K562 (cell line): ENCODE data around the gene PIK3C2B. TPM values are rescaled to one million over a fixed set of nuclear protein-coding genes. Genes with fewer than 3 reads are reported as not detected.

ENCODE experiments used
- ARID1B ChIP-seq: fragments of 450-650 bp; IDR thresholded peaks from 2 replicates; pipeline ENCODE4 v1.6.1; 2016; ENCODE audit warnings: antibody characterized with exemption, mild to moderate bottlenecking, inconsistent platforms
- CBFA2T3 ChIP-seq: fragments of 450-650 bp; IDR thresholded peaks from 2 replicates; pipeline ENCODE4 v1.6.1; 2017
- CBX5 ChIP-seq: IDR thresholded peaks from 2 replicates; pipeline ENCODE4 v1.6.1; 2014; ENCODE audit warnings: low read depth, borderline replicate concordance
- EGR1 ChIP-seq: fragments of 450-650 bp; conservative IDR thresholded peaks from 2 replicates; pipeline ENCODE4 v1.6.1; 2017; ENCODE audit warnings: mild to moderate bottlenecking
- ELF2 ChIP-seq: fragments of 250-450 bp; sonication (Bioruptor Pico); IDR thresholded peaks from 2 replicates; pipeline ENCODE4 v1.5.0; 2021; ENCODE audit warnings: mild to moderate bottlenecking
- ETV5 ChIP-seq: sonication (generic); formaldehyde crosslinking; IDR thresholded peaks from 2 replicates; pipeline ENCODE4 v1.4.0; 2020; ENCODE audit warnings: low read depth, mild to moderate bottlenecking, missing genetic modification reagents
- GATA2 ChIP-seq: sonication (generic); formaldehyde crosslinking; IDR thresholded peaks from 2 replicates; pipeline ENCODE4 v1.4.0; 2020; ENCODE audit warnings: mild to moderate bottlenecking, missing genetic modification reagents
- HDAC6 ChIP-seq: IDR thresholded peaks from 2 replicates; pipeline ENCODE4 v1.6.1; 2012; ENCODE audit warnings: low read depth, mild to moderate bottlenecking, control low read depth, inconsistent platforms, low read length, moderate library complexity
- HMGXB4 ChIP-seq: sonication (generic); formaldehyde crosslinking; IDR thresholded peaks from 2 replicates; pipeline ENCODE4 v1.8.1; 2023; ENCODE audit warnings: mild to moderate bottlenecking, missing genetic modification reagents
- KAT7 ChIP-seq: sonication (generic); formaldehyde crosslinking; IDR thresholded peaks from 2 replicates; pipeline ENCODE4 v1.8.0; 2022; ENCODE audit warnings: missing genetic modification reagents, mild to moderate bottlenecking, borderline replicate concordance
- KLF16 ChIP-seq: IDR thresholded peaks from 2 replicates; pipeline ENCODE4 v1.6.1; 2016; ENCODE audit warnings: antibody characterized with exemption
- L3MBTL2 ChIP-seq: fragments of 450-650 bp; IDR thresholded peaks from 2 replicates; pipeline ENCODE4 v1.6.1; 2016; ENCODE audit warnings: mild to moderate bottlenecking, moderate library complexity
- MAZ ChIP-seq, 2 experiments: fragments of 450-650 bp in 1 of 2; sonication (generic) in 1 of 2; formaldehyde crosslinking; IDR thresholded peaks in 1 of 2; conservative IDR thresholded peaks in 1 of 2; 2 replicates each; pipeline versions ENCODE4 v1.4.0 to v1.5.0; 2020; ENCODE audit warnings: mild to moderate bottlenecking in 1 of 2, missing genetic modification reagents in 1 of 2
- MYC ChIP-seq, 2 experiments: fragments of 250-450 bp in 1 of 2; sonication (Bioruptor Pico) in 1 of 2; IDR thresholded peaks; 2 replicates each; pipeline versions ENCODE4 v1.5.1 to v1.6.1; 2012 to 2021; ENCODE audit warnings: low read depth in 2 of 2, borderline replicate concordance in 1 of 2, improper control_type of control experiment in 1 of 2, low read length in 1 of 2, mild to moderate bottlenecking in 1 of 2, moderate library complexity in 1 of 2
- NFIC ChIP-seq: fragments of 450-650 bp; IDR thresholded peaks from 2 replicates; pipeline ENCODE4 v1.6.1; 2017; ENCODE audit warnings: mild to moderate bottlenecking, inconsistent platforms
- RBBP5 ChIP-seq: fragments of 200-600 bp; sonication (generic); IDR thresholded peaks from 2 replicates; pipeline ENCODE4 v1.6.1; 2012; ENCODE audit warnings: borderline replicate concordance, mild to moderate bottlenecking, low read length, control low read depth, inconsistent platforms; ENCODE audit not compliant: insufficient read depth, poor library complexity, severe bottlenecking
- TAF15 ChIP-seq: fragments of 200-400 bp; formaldehyde crosslinking; IDR thresholded peaks from 2 replicates; pipeline ENCODE4 v1.6.1; 2017; ENCODE audit warnings: mild to moderate bottlenecking, low read depth, low read length, moderate library complexity
- TAL1 ChIP-seq: fragments of 450-650 bp; IDR thresholded peaks from 2 replicates; pipeline ENCODE4 v1.6.1; 2016; ENCODE audit warnings: mild to moderate bottlenecking
- ZFX ChIP-seq: sonication (generic); formaldehyde crosslinking; IDR thresholded peaks from 2 replicates; pipeline ENCODE4 v1.8.0; 2022; ENCODE audit warnings: mild to moderate bottlenecking, missing genetic modification reagents, moderate library complexity
- ZMIZ1 ChIP-seq, 2 experiments: fragments of 150-350 bp in 1 of 2; IDR thresholded peaks; 2 replicates each; pipeline ENCODE4 v1.6.1; 2012 to 2016; ENCODE audit warnings: low read depth in 2 of 2, low read length in 2 of 2, mild to moderate bottlenecking in 1 of 2, moderate library complexity in 1 of 2
- ZNF175 ChIP-seq: fragments of 200-800 bp; sonication (Bioruptor generic); IDR thresholded peaks from 2 replicates; pipeline ENCODE4 v1.6.1; 2016; ENCODE audit warnings: low read depth, mild to moderate bottlenecking, missing genetic modification characterization, missing compliant biosample characterization
- ZNF778 ChIP-seq: fragments of 450-650 bp; formaldehyde crosslinking; IDR thresholded peaks from 2 replicates; pipeline ENCODE4 v1.4.0; 2020; ENCODE audit warnings: mild to moderate bottlenecking, moderate library complexity
- polyA plus RNA-seq, 8 experiments: library from polyadenylated mRNA; depleted of rRNA in 4 of 8; stranded (reverse) in 5 of 8; unstranded in 3 of 8; fragments of >200 nt; fragmentation: Nextera tagmentation in 2 of 8; fragmentation: Illumina TruSeq in 1 of 8; extraction: Ambion mirVana in 2 of 8; extraction: Trizol in 1 of 8; gene quantifications; 2 replicates each; pipeline versions ENCODE4 v1.2.1 to v1.2.3, GENCODE V29; 2011 to 2014; ENCODE audit warnings: inconsistent platforms in 1 of 8, missing spikeins in 1 of 8
- total RNA-seq, 7 experiments: library from RNA; depleted of rRNA in 6 of 7; stranded (reverse); fragments of >200 nt in 6 of 7; fragmentation: Illumina TruSeq in 2 of 7; extraction: Trizol in 2 of 7; gene quantifications; 2 replicates each; pipeline versions ENCODE4 v1.2.1 to v1.2.3, GENCODE V29; 2011 to 2021; ENCODE audit warnings: low replicate concordance in 1 of 7

PIK3C2B gene
- total and polyA plus RNA-seq, 9 of the 15 experiments (the other 6 are each of a cell fraction or from before 2014, with no cell fraction given): 0.10 to 2.9 (median 0.72) TPM

- peak; percentile 30; the same call in 1 of the 2 replicates for TF ChIP-seq TAL1
- TF ChIP-seq HMGXB4 (CRISPR knock-in tag): no peak
- TF ChIP-seq KLF16: peak; percentile 80; the same call in 1 of the 2 replicates
- TF ChIP-seq CBX5: no peak
- TF ChIP-seq ETV5 (CRISPR knock-in tag): peak; percentile 49; the same call in 1 of the 2 replicates
- peak; percentile 86 for TF ChIP-seq CBFA2T3
- TF ChIP-seq TAF15: no peak
- TF ChIP-seq NFIC: peak; percentile 22; the same call in 1 of the 2 replicates
- TF ChIP-seq MAZ (CRISPR knock-in tag; conservative IDR thresholded peaks at IDR 0.05 in 1 of 2, IDR thresholded peaks at IDR 0.05 in 1 of 2): peak in 1 of 2 experiments; percentile 57; a peak in 1 of 4 replicates
- no peak for TF ChIP-seq ZNF778 (CRISPR knock-in tag)
- peak in 1 of 2 experiments; percentile 50; a peak in 1 of 4 replicates for TF ChIP-seq ZMIZ1 (IDR thresholded peaks at IDR 0.05; ENCODE audit: low read depth in 2 of 2, low read length in 2 of 2)
- peak; percentile 36; the same call in 1 of the 2 replicates for TF ChIP-seq L3MBTL2
- TF ChIP-seq KAT7 (CRISPR knock-in tag): 0 out of 2 replicates have a peak, but pooled peaks have one; percentile 61
- peak; percentile 94 for TF ChIP-seq EGR1
- TF ChIP-seq ZNF175 (CRISPR knock-in tag): peak; percentile 27; the same call in 1 of the 2 replicates
- TF ChIP-seq ARID1B: peak; percentile 49; the same call in 1 of the 2 replicates
- TF ChIP-seq ZFX (CRISPR knock-in tag): peak; percentile 61; the same call in 1 of the 2 replicates
- TF ChIP-seq MYC (IDR thresholded peaks at IDR 0.05; ENCODE audit: low read depth, low read length): no peak
- 0 out of 2 replicates have a peak, but pooled peaks have one; percentile 17 for TF ChIP-seq MYC (CRISPR knock-in tag; IDR thresholded peaks at IDR 0.05; ENCODE audit: borderline replicate concordance, low read depth)
- TF ChIP-seq RBBP5: no peak
- 0 out of 2 replicates have a peak, but pooled peaks have one; percentile 27 for TF ChIP-seq ELF2 (CRISPR knock-in tag)
- TF ChIP-seq HDAC6: no peak
- TF ChIP-seq GATA2 (CRISPR knock-in tag): 0 out of 2 replicates have a peak, but pooled peaks have one; percentile 24
These were observed 33.0 kb downstream of the PIK3C2B start (continued) for GRCh38 chr1:204461331-204462228.
